Central memory CD4-positive, alpha-beta T cell (primary cell): ENCODE measurements around the gene KRTAP22-1.

Experiments used
- DNase-seq: peaks from one replicate; pipeline ENCODE4 v3.0.0; 2022

The KRTAP22-1 gene

DNA sequence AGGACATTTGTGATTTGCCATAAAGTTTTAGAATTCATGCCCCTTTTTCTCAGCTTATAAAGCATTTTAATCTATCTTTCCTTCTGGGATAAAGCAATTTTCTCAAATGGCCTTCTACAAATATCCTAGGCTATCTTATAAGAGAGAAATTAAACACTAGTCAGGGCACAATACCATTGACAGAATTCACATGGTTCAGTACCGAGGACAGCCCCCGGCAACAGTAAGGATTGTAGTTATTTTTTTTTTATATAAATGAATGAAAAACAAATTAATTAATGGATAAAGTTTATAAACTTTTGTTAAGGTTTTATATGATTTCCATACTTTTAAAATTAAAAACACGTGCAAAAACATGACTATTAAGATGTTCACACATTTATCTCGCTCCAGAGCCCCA lies 27.2 kb downstream of the KRTAP22-1 start:
- DNase-seq = no peak

DNA sequence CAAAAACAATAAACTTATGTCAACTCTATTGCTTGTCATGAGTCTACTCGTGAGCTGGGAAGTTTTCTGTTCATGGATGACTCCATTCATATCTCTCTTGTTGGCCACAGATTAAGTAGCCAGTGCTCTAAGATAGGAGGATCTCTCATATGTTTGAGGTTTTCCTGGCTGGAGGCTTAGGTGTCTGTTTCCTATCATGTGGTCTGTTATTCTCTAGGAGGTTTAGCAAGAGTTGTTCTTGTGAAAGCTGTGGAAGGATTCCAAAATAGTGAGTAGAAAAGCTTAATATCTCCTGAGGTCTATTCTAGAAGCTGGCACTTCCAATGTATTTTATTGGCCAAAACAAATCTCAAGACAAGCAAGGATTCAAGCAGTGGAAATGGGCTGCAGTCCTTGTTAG lies 28.3 kb downstream of the KRTAP22-1 start:
- no peak for DNase-seq

DNA sequence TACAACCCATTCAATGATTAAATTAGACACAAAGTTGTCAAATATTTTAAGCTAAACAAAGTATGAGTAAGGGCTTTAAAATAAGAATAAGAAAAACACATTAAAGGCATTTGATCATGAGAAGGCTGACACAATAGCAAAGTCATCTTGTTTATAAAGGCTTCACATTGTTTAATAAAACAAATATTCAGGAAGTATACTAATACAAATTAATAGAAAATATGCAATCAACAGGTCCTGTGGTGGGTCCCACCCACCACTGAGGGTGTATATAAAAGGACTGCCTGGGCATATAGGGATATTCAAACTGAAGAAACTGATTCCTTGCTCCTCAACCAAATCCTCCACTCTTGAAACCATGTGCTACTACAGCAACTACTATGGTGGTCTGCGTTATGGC lies 34.0 kb downstream of the KRTAP22-1 start, which contains the start of gene KRTAP20-2:
Gene KRTAP20-2, plus strand, starts transcription at position 301 of the 400 bp plus-strand sequence. Its CDS starts 58 bp downstream, at position 359.
- DNase-seq = no peak

DNA sequence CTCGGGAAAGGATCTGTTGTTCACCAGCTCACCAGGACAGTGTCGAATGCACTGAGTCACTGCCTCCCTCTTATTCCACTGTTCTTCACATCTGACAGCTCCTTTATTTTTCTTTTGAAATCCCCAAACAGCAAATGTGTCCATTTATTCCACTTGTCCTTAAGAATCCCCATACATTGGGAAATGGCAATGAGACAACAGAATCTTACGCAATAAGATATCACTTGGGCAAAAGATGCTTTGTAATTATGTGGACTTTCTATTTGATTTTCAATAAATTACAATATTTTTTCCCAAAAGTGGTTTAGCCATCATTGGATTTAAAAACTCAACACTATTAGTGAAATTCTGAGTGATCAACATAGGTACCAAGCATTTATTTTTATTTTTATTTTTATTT lies 37.8 kb downstream of the KRTAP22-1 start:
- no peak for DNase-seq

DNA sequence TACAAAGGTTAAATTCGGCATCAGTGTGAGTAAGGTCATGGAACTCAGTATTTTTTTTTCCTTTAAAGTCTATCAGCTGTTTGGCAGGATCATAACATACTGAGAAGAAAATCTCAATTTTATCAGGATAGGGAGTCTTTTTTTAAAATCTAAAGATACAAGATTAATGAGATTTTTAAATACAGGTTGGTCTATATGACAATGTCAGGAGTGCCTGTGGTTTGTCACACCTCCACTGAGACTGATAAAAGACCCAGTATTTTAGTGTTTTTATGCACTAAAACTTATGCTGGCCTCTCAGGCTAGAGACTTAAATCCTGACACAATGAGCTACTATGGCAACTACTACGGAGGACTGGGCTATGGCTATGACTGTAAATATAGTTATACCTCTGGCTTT lies 41.7 kb downstream of the KRTAP22-1 start, which contains the start of gene KRTAP20-3:
Gene KRTAP20-3, plus strand, starts transcription at position 301 of the 400 bp plus-strand sequence.
- no peak for DNase-seq

DNA sequence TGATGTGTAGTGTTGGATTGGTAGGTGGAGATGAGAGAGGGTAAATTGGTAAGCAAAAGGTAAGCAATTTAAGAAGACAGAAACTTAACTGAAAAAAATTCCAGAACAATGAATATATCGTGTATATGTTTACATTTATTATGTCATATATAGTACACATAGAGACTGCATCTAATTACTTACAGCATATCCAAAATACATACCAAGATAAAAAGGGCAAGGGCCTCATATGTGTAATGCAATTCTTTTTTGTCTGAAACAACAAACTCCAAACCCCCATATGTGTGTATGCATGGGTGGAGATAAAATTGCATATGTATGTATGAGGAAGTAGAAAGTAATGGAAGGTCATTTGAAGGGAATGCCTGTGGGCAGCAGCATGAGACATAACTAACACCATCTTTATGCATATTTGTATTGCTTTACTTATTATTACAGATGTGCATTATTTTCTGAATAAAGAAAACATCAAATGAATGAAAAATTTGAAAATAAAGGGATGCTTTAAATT lies 46.1 kb downstream of the KRTAP22-1 start:
- no peak for DNase-seq
